ENCODE measurements around the gene ACACB. TPM values are rescaled to one million over a fixed set of nuclear protein-coding genes. Genes with fewer than 3 reads are reported as not detected.

ACACB gene
- total and polyA plus RNA-seq, 2 donors (not counting 3 experiments of a cell fraction or from before 2014, with no cell fraction given), result 1.3 to 5.7 TPM

- TF ChIP-seq CTCF (IDR thresholded peaks at IDR 0.05; ENCODE audit: extremely low read depth in 1 of 2, insufficient read depth in 1 of 2, low read depth in 1 of 2, low read length in 2 of 2) (no peak), POLR2AphosphoS5 (IDR thresholded peaks at IDR 0.05; ENCODE audit: insufficient read depth, low read depth, low read length) (no peak), JUN (IDR thresholded peaks at IDR 0.05; ENCODE audit: borderline replicate concordance, insufficient read depth, insufficient read length, low read depth) (no peak), MYC (IDR thresholded peaks at IDR 0.05; ENCODE audit: low read depth, low read length) (no peak), POLR2A (IDR thresholded peaks at IDR 0.05; ENCODE audit: low read depth, low read length) (no peak), MAX (IDR thresholded peaks at IDR 0.05; ENCODE audit: insufficient read depth, insufficient read length) (no peak)
- dilution Hi-C loops (cut with MboI; ENCODE audit: extremely low pct_ligation_motif_present, low sequenced_read_pairs) (no loop called here), intact Hi-C loops (cut with micrococcal nuclease) (loop anchor here (1.0 to 5.0 kb wide), 2 partner anchors 244 to 365 kb away; partner anchors contain the start of gene CORO1C)
- BruUV-seq (replicated peaks), result no TSS peak
- FAIRE-seq (no peak), DNase-seq (ENCODE audit: low read depth, low spot score) (no peak)
- H3K79me2 ChIP-seq (ENCODE audit: control insufficient read depth, insufficient read depth, low read length), result peaks cover 15% of the 10 kb centered on the region
- H2AFZ ChIP-seq (ENCODE audit: low read depth, low read length), result peak overlapping the region; percentile 96
- POLR2A ChIA-PET, result interaction anchor here (0.6 kb wide), 1 partner anchor 535 kb away, joined by 3 read pairs; the partner anchor contains the start of gene ISCU
- no peaks in the 10 kb centered on the region for H3K9me1 ChIP-seq (replicated peaks; ENCODE audit: control insufficient read depth, extremely low read depth, insufficient read depth, low read length)
- no peaks in the 10 kb centered on the region for H3K27me3 ChIP-seq (ENCODE audit: control insufficient read depth in 2 of 2, insufficient read depth in 2 of 2, low read length in 2 of 2)
- H3K4me2 ChIP-seq (ENCODE audit: insufficient read depth, low read length), result peak overlapping the region; percentile 67
- H3K27ac ChIP-seq (ENCODE audit: insufficient read depth, low read depth, low read length), result no peak overlapping the region
- CTCF ChIA-PET, result interaction anchor here (0.6 to 0.9 kb wide), 2 partner anchors 216 to 1865 kb away, joined by 3 to 5 read pairs; no protein-coding TSS in a partner anchor
- no peaks in the 10 kb centered on the region for H3K9me3 ChIP-seq (replicated peaks; ENCODE audit: control insufficient read depth, insufficient read depth, low read length)
- H3K36me3 ChIP-seq (ENCODE audit: control insufficient read depth in 2 of 2, extremely low read depth in 1 of 2, insufficient read depth in 2 of 2, low read length in 2 of 2), result peaks cover 5 to 7% of the 10 kb centered on the region in 2 experiments
- H3K4me1 ChIP-seq (ENCODE audit: control insufficient read depth, extremely low read depth, insufficient read depth, low read length), result peaks cover 19% of the 10 kb centered on the region
- H3K4me3 ChIP-seq (replicated peaks in 1 of 3; ENCODE audit: insufficient read depth in 1 of 3, low read depth in 1 of 3, low read length in 3 of 3), result peak overlapping the region; percentile 22 to 91 (median 32)
- no peak overlapping the region for H3K9ac ChIP-seq (replicated peaks; ENCODE audit: extremely low read depth, insufficient read depth, low read length)
- no peaks in the 10 kb centered on the region for H4K20me1 ChIP-seq (replicated peaks; ENCODE audit: control insufficient read depth, extremely low read depth, insufficient read depth, low read length)
Observed at GRCh38 chr12:109097140-109097434, 19.3 kb upstream of the ACACB start.

Measured in endothelial cell of umbilical vein (primary cell).